Cardiac muscle cell (in vitro differentiated cells and primary cell): ENCODE data around the gene ITIH4. TPM values are rescaled to one million over a fixed set of nuclear protein-coding genes. Genes with fewer than 3 reads are reported as not detected.

Experiments
- DNase-seq, 2 donors: peaks; one replicate each; pipeline versions ENCODE4 v3.0.0 to v3.0.0-alpha.2; 2010 to 2017; ENCODE audit warnings: low read depth in 1 of 2, low spot score in 1 of 2
- H3K27ac ChIP-seq: fragments of 200-600 bp; sonication (generic); 2 replicates; pipeline ENCODE4 v1.5.1; 2016
- H3K27me3 ChIP-seq: fragments of 200-600 bp; sonication (generic); 2 replicates; pipeline ENCODE4 v1.6.0; 2016; ENCODE audit warnings: control low read depth
- H3K36me3 ChIP-seq: fragments of 200-600 bp; sonication (generic); 2 replicates; pipeline ENCODE4 v1.5.1; 2016; ENCODE audit warnings: control low read depth
- H3K4me1 ChIP-seq: fragments of 200-600 bp; sonication (generic); 2 replicates; pipeline ENCODE4 v1.8.1; 2017; ENCODE audit warnings: low read depth, mild to moderate bottlenecking, mixed run types
- H3K4me3 ChIP-seq: fragments of 200-600 bp; sonication (generic); 2 replicates; pipeline ENCODE4 v1.5.1; 2016; ENCODE audit warnings: mild to moderate bottlenecking
- H3K9me3 ChIP-seq: fragments of 200-600 bp; sonication (generic); 2 replicates; pipeline ENCODE4 v1.5.1; 2017; ENCODE audit warnings: low read depth, mild to moderate bottlenecking, control low read depth
- CTCF ChIP-seq: IDR thresholded peaks from 2 replicates; pipeline ENCODE4 v1.5.1; 2012; ENCODE audit warnings: low read depth, mild to moderate bottlenecking, low read length
- polyA plus RNA-seq: library from polyadenylated mRNA; unstranded; fragments of >200 nt; fragmentation: Nextera tagmentation; extraction: Ambion mirVana; gene quantifications from 2 replicates; pipeline ENCODE4 v1.2.1, GENCODE V29; 2016
- total RNA-seq: library from RNA; depleted of rRNA; stranded (reverse); fragments of >200 nt; gene quantifications from 2 replicates; pipeline ENCODE4 v1.2.3, GENCODE V29; 2016

Gene ITIH4
- total RNA-seq (2.3 and 2.9 TPM in 2 replicates), polyA plus RNA-seq (1.7 and 2.0 TPM in 2 replicates)

GRCh38 chr3:52830535-52831258 lies at the start of gene ITIH4:
Gene ITIH4, minus strand, starts transcription at chr3:52830672. Its CDS starts 30 bp downstream, at chr3:52830642.
- Histone ChIP-seq H3K36me3 (no peaks in the 10 kb centered on the region), H3K4me3 (no peak within 1 kb of the TSS), H3K4me1 (no peaks in the 10 kb centered on the region), H3K9me3 (no peaks in the 10 kb centered on the region), H3K27me3 (no peaks in the 10 kb centered on the region), H3K27ac (no peak within 1 kb of the TSS)
- no peak for TF ChIP-seq CTCF
- peak in 1 of 2 donors; percentile 18 for DNase-seq

- no peak for DNase-seq
- no peak for TF ChIP-seq CTCF
- H3K4me3 ChIP-seq = no peak overlapping the region
- no peaks in the 10 kb centered on the region for H3K36me3 ChIP-seq
- H3K9me3 ChIP-seq = no peaks in the 10 kb centered on the region
- H3K4me1 ChIP-seq = no peaks in the 10 kb centered on the region
- H3K27me3 ChIP-seq = no peaks in the 10 kb centered on the region
- no peak overlapping the region for H3K27ac ChIP-seq
Measured at GRCh38 chr3:52880047-52880446, 49.6 kb upstream of the ITIH4 start.

GRCh38 chr3:52879581-52879980 lies 49.1 kb upstream of the ITIH4 start:
- Histone ChIP-seq H3K4me3 (no peak overlapping the region), H3K27ac (no peak overlapping the region), H3K4me1 (no peaks in the 10 kb centered on the region), H3K9me3 (no peaks in the 10 kb centered on the region), H3K36me3 (no peaks in the 10 kb centered on the region), H3K27me3 (no peaks in the 10 kb centered on the region)
- TF ChIP-seq CTCF = no peak
- no peak for DNase-seq

- no peak for TF ChIP-seq CTCF
- no peak for DNase-seq
- Histone ChIP-seq H3K36me3 (no peaks in the 10 kb centered on the region), H3K4me1 (no peaks in the 10 kb centered on the region), H3K27ac (no peak overlapping the region), H3K4me3 (no peak overlapping the region), H3K9me3 (no peaks in the 10 kb centered on the region), H3K27me3 (no peaks in the 10 kb centered on the region)
Measured at GRCh38 chr3:52879090-52879489, 48.6 kb upstream of the ITIH4 start.

- H3K27me3 ChIP-seq = no peaks in the 10 kb centered on the region
- H3K27ac ChIP-seq = no peak overlapping the region
- no peak overlapping the region for H3K4me3 ChIP-seq
- no peak for TF ChIP-seq CTCF
- H3K36me3 ChIP-seq = no peaks in the 10 kb centered on the region
- DNase-seq = no peak
- H3K9me3 ChIP-seq = no peaks in the 10 kb centered on the region
- H3K4me1 ChIP-seq = no peaks in the 10 kb centered on the region
Measured at GRCh38 chr3:52877085-52877484, 46.6 kb upstream of the ITIH4 start.
